ENCODE results near the gene TMEM156.

DNA sequence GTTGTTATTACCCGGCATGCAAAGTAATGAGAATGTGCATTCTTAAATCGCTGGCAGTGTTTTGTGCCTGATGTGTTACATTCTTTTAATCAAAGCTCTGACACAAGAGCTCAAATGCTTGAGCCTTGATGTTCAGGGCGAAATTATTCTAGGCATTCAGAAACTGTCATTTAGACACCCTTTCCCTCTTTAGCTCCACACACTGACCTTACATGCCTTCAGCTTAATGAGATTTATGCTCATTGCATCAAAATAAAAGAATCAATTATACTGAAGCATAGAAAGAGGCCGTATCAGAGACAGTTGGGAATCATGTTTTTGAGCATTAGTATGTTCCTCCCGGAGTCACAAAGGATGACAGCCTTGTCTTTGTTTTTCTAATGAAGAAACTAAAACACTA lies 107.9 kb downstream of the TMEM156 start:
- TF ChIP-seq, protein P1, sequence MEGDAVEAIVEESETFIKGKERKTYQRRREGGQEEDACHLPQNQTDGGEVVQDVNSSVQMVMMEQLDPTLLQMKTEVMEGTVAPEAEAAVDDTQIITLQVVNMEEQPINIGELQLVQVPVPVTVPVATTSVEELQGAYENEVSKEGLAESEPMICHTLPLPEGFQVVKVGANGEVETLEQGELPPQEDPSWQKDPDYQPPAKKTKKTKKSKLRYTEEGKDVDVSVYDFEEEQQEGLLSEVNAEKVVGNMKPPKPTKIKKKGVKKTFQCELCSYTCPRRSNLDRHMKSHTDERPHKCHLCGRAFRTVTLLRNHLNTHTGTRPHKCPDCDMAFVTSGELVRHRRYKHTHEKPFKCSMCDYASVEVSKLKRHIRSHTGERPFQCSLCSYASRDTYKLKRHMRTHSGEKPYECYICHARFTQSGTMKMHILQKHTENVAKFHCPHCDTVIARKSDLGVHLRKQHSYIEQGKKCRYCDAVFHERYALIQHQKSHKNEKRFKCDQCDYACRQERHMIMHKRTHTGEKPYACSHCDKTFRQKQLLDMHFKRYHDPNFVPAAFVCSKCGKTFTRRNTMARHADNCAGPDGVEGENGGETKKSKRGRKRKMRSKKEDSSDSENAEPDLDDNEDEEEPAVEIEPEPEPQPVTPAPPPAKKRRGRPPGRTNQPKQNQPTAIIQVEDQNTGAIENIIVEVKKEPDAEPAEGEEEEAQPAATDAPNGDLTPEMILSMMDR (IDR thresholded peaks at IDR 0.05; ENCODE audit: borderline replicate concordance, extremely low read depth, low read length, poor library complexity, severe bottlenecking), result no peak
- no peak for TF ChIP-seq EZH2 (IDR thresholded peaks at IDR 0.05; ENCODE audit: borderline replicate concordance, low read depth, low read length, severe bottlenecking)
